ENCODE data around the gene GHRHR. TPM values are rescaled to one million over a fixed set of nuclear protein-coding genes. Genes with fewer than 3 reads are reported as not detected.
A peak's percentile ranks its signal among the peaks of the same experiment; 100 is the strongest.

The GHRHR gene
- total RNA-seq, 3 donors from 2014 or later: not detected

DNA sequence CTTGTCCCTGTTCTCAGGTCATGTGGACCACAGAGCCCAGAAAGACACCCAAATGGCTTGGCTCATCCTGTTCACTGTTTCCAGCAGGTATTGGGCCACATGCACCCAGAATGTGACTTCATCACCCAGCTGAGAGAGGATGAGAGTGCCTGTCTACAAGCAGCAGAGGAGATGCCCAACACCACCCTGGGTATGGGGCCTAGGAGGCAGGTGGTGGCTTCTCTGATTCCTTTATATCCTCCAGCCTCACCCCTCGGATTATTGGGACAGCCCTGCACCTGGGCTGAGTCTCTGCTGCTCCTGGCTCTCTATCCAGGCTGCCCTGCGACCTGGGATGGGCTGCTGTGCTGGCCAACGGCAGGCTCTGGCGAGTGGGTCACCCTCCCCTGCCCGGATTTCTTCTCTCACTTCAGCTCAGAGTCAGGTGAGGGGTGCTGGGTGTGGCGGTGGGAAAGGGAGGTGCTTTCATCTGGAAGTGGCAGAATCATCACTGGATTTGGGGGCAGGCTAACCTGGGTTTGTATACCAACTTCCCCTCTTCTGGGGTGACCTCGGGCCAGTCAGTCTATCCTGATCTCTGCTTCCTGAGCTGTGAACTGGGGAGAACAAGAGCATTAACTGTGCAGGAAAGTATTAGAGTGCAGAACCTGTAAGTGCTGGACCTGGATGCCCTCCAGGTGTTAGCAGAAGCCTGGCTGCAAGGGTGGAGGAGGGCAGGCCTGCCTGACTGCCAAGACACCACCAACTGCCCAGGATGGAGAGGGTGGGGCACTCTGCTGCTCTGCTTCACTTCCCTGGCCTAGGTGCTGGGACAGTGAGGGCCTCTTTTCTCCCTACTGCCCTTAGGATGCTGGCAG is 5.2 kb downstream of the GHRHR start:
- no peak for ATAC-seq
- H3K9me3 Mint-ChIP-seq: no peaks in the 10 kb centered on the region
- peaks cover 17% of the 10 kb centered on the region for H3K27me3 Mint-ChIP-seq (ENCODE audit: low read depth)
- H3K4me1 Mint-ChIP-seq (ENCODE audit: low read depth): no peaks in the 10 kb centered on the region
- DNase-seq: no peak
- no peaks in the 10 kb centered on the region for H3K36me3 Mint-ChIP-seq (ENCODE audit: insufficient read depth)
- no peak overlapping the region for H3K4me3 Mint-ChIP-seq

DNA sequence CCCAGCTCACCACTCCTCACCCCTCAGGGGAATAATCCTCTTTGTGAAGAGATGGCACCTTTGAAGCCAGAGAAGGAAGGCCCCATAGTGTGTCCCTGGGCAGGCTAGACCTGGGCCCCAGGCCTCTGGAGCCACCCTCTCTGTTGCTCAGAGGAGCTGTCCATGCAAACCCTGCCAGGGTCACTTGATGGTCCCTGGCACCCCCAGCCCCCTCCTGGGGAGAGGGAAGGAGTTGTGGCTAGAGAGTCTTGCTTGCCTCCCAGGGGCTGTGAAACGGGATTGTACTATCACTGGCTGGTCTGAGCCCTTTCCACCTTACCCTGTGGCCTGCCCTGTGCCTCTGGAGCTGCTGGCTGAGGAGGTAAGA is 5.8 kb downstream of the GHRHR start:
- no peak overlapping the region for H3K4me3 Mint-ChIP-seq
- H3K9me3 Mint-ChIP-seq: no peaks in the 10 kb centered on the region
- H3K36me3 Mint-ChIP-seq (ENCODE audit: insufficient read depth): no peaks in the 10 kb centered on the region
- H3K27me3 Mint-ChIP-seq (ENCODE audit: low read depth): peaks cover 20% of the 10 kb centered on the region
- no peak for ATAC-seq
- no peak for DNase-seq
- no peaks in the 10 kb centered on the region for H3K4me1 Mint-ChIP-seq (ENCODE audit: low read depth)

DNA sequence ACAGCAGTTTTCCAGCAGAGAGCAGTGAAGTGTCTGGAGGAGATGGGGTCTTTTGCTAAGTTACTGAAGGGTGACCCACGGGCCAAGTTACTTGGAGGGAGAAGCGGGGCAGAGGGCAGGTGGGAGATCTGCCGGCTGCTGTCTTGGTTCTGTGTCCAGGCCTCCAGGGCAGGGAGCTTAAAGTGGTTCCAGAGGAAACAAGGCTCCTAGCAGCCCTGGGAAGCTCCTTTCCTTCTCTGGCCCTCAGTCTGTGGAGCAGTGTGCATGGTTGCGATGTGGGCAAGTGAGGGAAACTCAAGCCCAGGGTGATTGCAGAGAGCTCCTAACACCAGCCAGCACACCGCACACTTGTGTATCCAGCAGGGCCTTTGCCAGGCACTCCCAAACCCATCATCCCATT is 6.3 kb downstream of the GHRHR start:
- Mint-ChIP-seq H3K27me3 (ENCODE audit: low read depth) (peaks cover 21% of the 10 kb centered on the region), H3K9me3 (no peaks in the 10 kb centered on the region), H3K36me3 (ENCODE audit: insufficient read depth) (no peaks in the 10 kb centered on the region), H3K4me3 (no peak overlapping the region), H3K4me1 (ENCODE audit: low read depth) (no peaks in the 10 kb centered on the region)
- no peak for DNase-seq
- no peak for ATAC-seq

DNA sequence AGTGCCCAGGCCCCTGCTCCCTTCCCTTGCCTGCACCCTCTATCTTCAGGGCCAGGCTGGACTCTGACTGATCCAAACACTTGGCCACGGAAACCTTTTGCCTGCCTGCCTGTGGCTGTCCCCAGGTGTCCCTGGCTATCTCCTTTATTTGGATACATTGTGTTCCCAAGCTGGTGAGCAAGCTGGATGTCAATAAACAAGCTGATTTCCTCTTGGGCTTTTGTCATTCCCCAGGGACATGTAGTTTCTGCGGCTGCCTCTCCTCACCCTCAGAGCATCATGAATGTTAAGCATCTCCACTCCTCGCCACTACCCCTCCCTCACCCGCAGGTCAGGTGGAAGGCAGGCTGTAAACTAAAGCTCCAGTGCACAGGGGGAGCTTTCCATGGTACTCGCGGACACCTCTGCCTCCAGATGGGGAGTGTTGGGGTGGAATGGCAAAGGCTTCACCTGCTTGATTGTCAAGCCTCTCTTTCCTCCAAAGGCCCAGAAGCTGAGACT is 6.9 kb downstream of the GHRHR start:
- peaks cover 21% of the 10 kb centered on the region for H3K27me3 Mint-ChIP-seq (ENCODE audit: low read depth)
- no peak overlapping the region for H3K4me3 Mint-ChIP-seq
- no peaks in the 10 kb centered on the region for H3K36me3 Mint-ChIP-seq (ENCODE audit: insufficient read depth)
- no peaks in the 10 kb centered on the region for H3K4me1 Mint-ChIP-seq (ENCODE audit: low read depth)
- no peak for ATAC-seq
- no peak for DNase-seq
- H3K9me3 Mint-ChIP-seq: no peaks in the 10 kb centered on the region

DNA sequence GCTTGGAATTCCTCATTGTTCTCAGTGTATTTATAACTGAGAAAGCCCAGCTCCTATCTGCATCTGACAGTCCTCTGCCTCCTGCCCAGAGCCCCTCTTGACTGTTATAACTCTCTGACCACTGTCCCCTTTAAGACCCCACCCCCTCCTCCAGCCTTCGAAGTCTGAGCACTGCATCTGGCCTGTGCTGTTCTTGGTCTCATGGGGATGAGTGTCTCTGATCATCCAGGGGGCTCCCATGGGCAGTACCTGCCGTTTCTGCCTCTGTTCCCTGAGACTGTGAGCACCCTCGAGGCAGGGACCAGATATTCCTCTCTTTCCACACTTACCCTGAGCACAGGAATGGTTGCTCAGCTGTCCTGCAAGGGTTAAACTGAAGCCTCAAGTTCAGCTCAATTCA is 7.7 kb downstream of the GHRHR start:
- no peaks in the 10 kb centered on the region for H3K36me3 Mint-ChIP-seq (ENCODE audit: insufficient read depth)
- DNase-seq (no peak), ATAC-seq (no peak)
- H3K4me3 Mint-ChIP-seq: no peak overlapping the region
- H3K27me3 Mint-ChIP-seq (ENCODE audit: low read depth): peaks cover 19% of the 10 kb centered on the region
- no peaks in the 10 kb centered on the region for H3K9me3 Mint-ChIP-seq
- no peaks in the 10 kb centered on the region for H3K4me1 Mint-ChIP-seq (ENCODE audit: low read depth)

DNA sequence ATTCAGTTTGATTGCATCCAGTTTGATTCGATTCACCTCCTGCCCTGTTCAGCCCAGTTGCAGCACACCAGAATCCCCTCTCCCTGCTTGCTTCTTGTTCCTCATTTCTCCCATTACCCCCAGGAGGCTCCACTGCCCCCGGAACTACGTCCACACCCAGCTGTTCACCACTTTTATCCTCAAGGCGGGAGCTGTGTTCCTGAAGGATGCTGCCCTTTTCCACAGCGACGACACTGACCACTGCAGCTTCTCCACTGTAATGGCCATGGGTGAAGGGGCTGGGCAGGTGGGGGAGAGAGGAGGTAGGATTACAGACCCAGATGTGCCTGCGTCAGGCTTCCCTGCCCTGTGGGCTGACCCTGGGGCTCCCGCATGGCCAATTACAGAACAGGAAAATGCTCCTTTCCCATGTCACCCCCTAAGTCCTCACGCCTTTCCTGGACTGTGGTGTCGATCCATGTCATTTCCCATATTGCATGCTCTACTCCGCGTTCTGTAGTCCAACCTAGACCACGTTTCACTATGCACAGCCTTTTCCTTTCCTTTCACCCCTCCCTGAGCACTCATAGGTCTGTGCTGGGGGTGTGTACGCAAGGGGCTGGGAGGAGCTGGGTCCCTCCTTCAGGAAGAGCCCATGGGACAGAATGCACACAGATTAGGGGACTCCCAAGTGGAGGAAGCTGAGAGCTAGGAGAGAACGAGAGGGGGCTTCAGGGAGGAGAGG is 8.2 kb downstream of the GHRHR start:
- Mint-ChIP-seq H3K36me3 (ENCODE audit: insufficient read depth) (no peaks in the 10 kb centered on the region), H3K4me3 (no peak overlapping the region), H3K4me1 (ENCODE audit: low read depth) (no peaks in the 10 kb centered on the region), H3K9me3 (no peaks in the 10 kb centered on the region), H3K27me3 (ENCODE audit: low read depth) (peaks cover 18% of the 10 kb centered on the region)
- DNase-seq (no peak), ATAC-seq (no peak)

DNA sequence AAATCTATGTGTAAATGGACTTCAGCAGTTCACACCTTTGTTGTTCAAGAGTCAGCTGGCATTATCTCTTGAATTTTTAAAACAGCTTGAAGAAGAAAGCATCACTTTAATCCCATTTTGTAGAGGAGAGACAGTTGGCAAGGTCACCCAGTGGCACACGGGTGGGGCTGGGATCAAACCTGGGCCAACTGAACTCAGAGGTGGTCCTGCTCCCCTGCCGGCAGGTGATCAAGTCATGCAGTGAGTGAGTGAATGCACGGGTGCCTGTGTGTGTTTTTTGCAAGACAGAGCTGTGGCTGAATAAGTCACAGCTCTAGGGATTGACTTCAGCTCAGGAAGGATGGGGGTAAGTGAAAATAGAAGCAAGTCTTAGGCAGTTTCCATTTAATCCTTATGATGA is 9.5 kb downstream of the GHRHR start:
- no peaks in the 10 kb centered on the region for H3K9me3 Mint-ChIP-seq
- no peak for DNase-seq
- no peaks in the 10 kb centered on the region for H3K4me1 Mint-ChIP-seq (ENCODE audit: low read depth)
- no peak overlapping the region for H3K4me3 Mint-ChIP-seq
- H3K36me3 Mint-ChIP-seq (ENCODE audit: insufficient read depth): no peaks in the 10 kb centered on the region
- no peak for ATAC-seq
- peaks cover 15% of the 10 kb centered on the region for H3K27me3 Mint-ChIP-seq (ENCODE audit: low read depth)

DNA sequence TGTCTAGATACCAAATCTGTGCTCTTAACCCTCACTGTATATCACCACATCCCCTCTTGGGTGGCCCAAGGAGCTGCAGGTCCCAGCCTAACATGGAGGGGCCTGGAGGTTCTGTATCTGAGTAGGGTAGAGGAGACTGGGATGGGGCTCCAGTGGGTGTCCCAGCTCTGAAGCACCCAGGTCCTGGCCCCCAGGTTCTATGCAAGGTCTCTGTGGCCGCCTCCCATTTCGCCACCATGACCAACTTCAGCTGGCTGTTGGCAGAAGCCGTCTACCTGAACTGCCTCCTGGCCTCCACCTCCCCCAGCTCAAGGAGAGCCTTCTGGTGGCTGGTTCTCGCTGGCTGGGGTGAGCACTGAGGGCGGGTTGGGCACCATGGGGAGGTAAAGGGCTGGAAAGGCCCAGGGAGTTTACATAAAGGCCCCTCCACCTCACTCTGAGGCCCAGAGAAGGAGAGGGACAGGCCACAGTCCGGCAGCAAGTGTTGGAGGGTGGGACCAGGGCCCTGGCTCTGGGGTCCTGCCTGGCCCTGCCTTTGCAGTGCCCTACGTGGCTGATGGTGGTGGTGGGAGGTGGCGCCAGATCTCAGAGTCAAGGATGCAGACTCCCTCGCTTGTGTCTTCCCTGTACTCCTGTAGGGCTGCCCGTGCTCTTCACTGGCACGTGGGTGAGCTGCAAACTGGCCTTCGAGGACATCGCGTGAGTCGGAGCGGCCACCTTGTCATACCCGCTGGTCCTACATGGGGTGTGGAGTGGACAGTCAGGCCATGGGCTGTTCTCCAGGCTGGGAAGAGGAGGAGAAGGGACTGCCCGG is 10.2 kb downstream of the GHRHR start:
- Mint-ChIP-seq H3K9me3 (no peaks in the 10 kb centered on the region), H3K27me3 (ENCODE audit: low read depth) (peaks cover 16% of the 10 kb centered on the region)

DNA sequence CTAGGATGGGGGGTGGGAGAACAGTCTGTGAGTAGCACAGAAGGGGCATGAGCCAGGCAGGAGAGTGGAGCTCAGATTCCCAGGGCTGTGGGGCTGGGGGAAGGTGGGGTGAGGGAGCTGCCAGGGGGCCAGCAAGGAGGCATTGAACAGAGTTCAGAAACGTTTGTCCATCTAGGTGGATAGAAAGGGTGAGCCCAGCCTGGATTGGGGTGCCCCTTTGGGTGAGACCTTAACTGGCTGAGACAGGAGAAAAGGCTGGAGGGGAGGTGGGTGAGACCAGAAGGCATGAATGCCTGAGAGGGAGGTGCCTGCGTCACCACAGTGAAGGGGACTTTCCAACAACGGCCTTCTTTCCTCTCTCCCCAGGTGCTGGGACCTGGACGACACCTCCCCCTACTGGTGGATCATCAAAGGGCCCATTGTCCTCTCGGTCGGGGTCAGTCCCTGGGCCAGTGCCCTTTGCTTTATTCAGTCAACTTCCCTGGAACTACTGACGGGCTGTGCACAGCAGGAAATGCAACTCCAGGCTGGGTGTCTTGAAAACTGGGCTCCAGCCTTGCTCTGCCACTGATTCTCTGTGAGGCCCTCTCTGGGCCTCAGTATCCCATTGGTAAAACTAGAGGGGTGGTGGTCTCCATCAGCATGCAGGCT is 11.0 kb downstream of the GHRHR start:
- Mint-ChIP-seq H3K4me1 (ENCODE audit: low read depth) (no peaks in the 10 kb centered on the region), H3K4me3 (no peak overlapping the region), H3K9me3 (no peaks in the 10 kb centered on the region), H3K36me3 (ENCODE audit: insufficient read depth) (no peaks in the 10 kb centered on the region), H3K27me3 (ENCODE audit: low read depth) (peaks cover 21% of the 10 kb centered on the region)
- DNase-seq (no peak), ATAC-seq (peak; percentile 53 to 65)

More for the DNA sequence above, 10.2 kb downstream of the GHRHR start:
- no peak for ATAC-seq
- H3K4me1 Mint-ChIP-seq (ENCODE audit: low read depth): no peaks in the 10 kb centered on the region
- no peaks in the 10 kb centered on the region for H3K36me3 Mint-ChIP-seq (ENCODE audit: insufficient read depth)
- H3K4me3 Mint-ChIP-seq: no peak overlapping the region
- DNase-seq: no peak

DNA sequence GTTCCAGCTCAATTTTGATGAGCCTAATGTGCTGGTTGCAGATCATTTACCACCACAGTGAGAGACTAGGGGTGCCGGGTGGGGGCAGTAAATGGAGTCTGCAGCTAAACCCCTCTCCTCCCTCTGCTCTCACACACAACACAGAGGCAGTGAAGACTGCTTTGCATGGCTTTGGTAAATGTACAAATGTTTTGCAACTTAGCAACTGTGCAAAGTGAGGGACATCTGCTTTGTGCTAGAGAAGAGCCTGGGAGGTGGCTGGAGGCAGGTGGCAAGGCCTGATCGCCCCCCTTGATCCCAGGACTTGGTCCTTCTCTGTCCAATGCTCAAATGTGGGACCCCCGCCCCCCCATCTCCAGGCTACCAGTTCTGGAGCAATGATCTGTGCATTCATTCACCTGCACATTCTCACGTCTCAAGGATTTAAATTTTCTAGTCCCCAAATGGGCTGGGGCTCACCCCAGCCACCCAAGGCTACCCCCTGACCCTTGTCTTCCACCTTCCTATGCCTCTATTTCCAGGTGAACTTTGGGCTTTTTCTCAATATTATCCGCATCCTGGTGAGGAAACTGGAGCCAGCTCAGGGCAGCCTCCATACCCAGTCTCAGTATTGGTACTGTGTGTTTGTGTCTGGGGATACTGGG is 11.6 kb downstream of the GHRHR start:
- DNase-seq (no peak), ATAC-seq (no peak)
- H3K27me3 Mint-ChIP-seq (ENCODE audit: low read depth): peaks cover 21% of the 10 kb centered on the region
- H3K4me1 Mint-ChIP-seq (ENCODE audit: low read depth): no peaks in the 10 kb centered on the region
- H3K9me3 Mint-ChIP-seq: no peaks in the 10 kb centered on the region
- H3K4me3 Mint-ChIP-seq: no peak overlapping the region
- no peaks in the 10 kb centered on the region for H3K36me3 Mint-ChIP-seq (ENCODE audit: insufficient read depth)

DNA sequence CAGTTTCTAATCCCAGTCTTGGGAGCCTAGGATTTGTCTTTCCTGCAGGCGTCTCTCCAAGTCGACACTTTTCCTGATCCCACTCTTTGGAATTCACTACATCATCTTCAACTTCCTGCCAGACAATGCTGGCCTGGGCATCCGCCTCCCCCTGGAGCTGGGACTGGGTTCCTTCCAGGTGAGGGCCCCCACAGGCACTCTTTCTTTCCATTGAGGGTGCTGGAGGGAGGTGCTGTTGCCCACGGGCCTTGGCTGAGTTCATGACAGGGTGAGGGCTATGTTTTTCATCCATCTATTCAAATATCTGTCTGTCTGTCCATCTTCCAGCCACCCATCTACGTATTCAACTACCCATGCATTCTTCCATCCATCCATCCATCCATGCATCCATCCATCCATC is 12.6 kb downstream of the GHRHR start:
- Mint-ChIP-seq H3K36me3 (ENCODE audit: insufficient read depth) (no peaks in the 10 kb centered on the region), H3K9me3 (no peaks in the 10 kb centered on the region), H3K27me3 (ENCODE audit: low read depth) (peaks cover 16% of the 10 kb centered on the region), H3K4me1 (ENCODE audit: low read depth) (no peaks in the 10 kb centered on the region), H3K4me3 (no peak overlapping the region)
- no peak for DNase-seq
- ATAC-seq: no peak

DNA sequence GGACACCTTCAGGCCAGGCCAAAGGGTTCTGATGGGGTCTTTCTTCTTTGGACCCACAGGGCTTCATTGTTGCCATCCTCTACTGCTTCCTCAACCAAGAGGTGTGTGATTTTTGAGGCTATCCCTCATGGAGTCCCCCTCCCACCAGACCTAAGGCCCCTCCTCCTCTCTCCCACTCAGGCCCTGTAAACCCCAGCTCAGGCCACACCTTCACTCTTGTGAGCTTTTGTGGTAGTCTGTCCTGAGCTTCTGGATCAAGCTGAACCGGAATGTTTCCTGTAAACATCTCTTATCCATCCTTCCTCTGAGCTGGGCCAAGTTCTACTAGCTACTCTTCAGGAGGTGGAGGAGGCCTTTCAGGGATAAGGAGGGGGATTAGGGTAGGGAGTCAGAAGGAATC is 13.5 kb downstream of the GHRHR start:
- ATAC-seq (no peak), DNase-seq (no peak)
- Mint-ChIP-seq H3K27me3 (ENCODE audit: low read depth) (peaks cover 15% of the 10 kb centered on the region), H3K4me1 (ENCODE audit: low read depth) (no peaks in the 10 kb centered on the region), H3K36me3 (ENCODE audit: insufficient read depth) (no peaks in the 10 kb centered on the region), H3K9me3 (no peaks in the 10 kb centered on the region), H3K4me3 (no peak overlapping the region)

DNA sequence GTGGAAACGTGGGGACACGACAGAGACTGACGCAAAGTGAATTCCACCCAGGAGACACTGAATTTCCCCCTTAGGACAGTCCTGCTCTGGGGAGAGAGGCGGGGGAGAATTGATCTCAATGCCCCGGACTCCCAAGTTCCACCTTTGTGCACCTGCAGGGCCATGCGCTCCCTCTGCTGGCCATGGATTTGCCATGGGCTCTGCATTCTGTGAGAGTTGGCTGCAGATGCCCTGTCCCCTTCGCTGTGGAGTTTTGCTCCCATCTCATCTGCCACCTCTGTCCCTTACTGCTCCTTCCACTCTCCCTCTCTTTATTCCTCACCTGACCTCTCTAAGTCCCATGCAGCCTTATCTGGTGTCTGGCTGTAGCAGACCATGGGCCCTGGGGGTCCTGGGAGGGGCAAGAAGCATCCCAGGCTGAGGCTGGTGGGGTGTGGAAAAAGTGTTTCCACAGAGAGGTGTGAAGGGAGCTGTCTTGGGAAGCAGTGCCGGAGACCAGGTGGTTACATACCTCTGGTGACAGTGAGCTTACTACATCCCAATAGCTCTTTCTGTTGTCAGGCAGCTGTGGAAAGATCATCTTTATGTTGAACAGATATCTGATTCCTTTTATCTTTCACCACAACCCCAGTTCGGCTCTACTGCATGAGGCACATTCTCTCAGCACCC is 14.3 kb downstream of the GHRHR start:
- no peak overlapping the region for H3K4me3 Mint-ChIP-seq
- no peak for ATAC-seq
- no peaks in the 10 kb centered on the region for H3K4me1 Mint-ChIP-seq (ENCODE audit: low read depth)
- DNase-seq: no peak
- peaks cover 13% of the 10 kb centered on the region for H3K27me3 Mint-ChIP-seq (ENCODE audit: low read depth)
- no peaks in the 10 kb centered on the region for H3K9me3 Mint-ChIP-seq
- no peaks in the 10 kb centered on the region for H3K36me3 Mint-ChIP-seq (ENCODE audit: insufficient read depth)
